Activated CD8-positive, alpha-beta memory T cell treated with anti-CD3 and anti-CD28 coated beads for 48 hours (primary cell): Measurements from ENCODE around the gene PCSK6.
"Not testable (repeated sequence)": the region's sequence is repeated elsewhere in the genome, so short reads cannot be mapped to it uniquely, and the experiment has no call there.

Source experiments
- DNase-seq, 3 experiments: peaks; one replicate each; pipeline ENCODE4 v3.0.0-alpha.2; 2020; ENCODE audit warnings: low read depth in 2 of 3, low spot score in 2 of 3

PCSK6 gene

GRCh38 chr15:101380146-101380545 lies 109.4 kb downstream of the PCSK6 start:
- no peak for DNase-seq

DNA sequence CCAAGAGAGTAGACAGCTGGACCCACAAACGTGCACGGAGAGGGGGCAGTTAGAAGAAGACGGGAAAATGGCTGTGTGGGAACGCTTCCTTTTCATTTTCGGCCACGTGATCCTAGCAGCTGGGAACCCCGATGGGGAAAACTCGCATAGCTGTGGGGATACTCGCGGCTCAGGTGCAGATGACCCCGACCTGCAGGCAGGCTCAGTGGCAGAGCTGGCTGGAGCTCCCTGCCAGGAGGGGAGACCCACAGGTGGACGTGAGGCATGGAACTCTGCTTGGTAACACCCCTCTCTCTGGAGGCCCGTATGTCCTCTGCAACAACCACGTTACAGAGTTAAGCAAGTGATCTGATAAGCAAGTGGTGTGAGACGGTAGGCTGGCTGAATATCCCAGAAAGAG lies 109.9 kb downstream of the PCSK6 start:
- DNase-seq = no peak

DNA sequence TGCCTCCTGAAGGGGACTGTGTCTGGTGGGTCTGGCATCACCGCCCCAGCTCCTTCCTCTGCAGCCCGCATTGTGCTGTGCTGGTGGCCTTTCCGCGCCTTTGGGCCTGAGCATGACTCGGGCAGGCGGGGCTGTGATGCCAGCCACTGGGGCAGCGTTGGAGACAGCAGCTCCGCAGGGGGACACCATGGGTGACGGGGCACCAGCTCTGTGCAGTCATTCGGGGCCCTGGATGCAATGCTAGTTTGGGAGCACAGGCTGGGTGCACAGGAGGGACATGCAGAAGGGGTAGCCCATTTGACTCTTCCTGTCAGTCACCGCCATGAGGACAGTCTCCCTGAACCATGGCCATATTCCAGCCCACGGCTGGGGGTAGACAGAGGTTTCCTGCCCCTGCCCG lies 110.6 kb downstream of the PCSK6 start:
- DNase-seq = no peak

- no peak for DNase-seq
These were observed 111.2 kb downstream of the PCSK6 start for GRCh38 chr15:101378171-101378755.

DNA sequence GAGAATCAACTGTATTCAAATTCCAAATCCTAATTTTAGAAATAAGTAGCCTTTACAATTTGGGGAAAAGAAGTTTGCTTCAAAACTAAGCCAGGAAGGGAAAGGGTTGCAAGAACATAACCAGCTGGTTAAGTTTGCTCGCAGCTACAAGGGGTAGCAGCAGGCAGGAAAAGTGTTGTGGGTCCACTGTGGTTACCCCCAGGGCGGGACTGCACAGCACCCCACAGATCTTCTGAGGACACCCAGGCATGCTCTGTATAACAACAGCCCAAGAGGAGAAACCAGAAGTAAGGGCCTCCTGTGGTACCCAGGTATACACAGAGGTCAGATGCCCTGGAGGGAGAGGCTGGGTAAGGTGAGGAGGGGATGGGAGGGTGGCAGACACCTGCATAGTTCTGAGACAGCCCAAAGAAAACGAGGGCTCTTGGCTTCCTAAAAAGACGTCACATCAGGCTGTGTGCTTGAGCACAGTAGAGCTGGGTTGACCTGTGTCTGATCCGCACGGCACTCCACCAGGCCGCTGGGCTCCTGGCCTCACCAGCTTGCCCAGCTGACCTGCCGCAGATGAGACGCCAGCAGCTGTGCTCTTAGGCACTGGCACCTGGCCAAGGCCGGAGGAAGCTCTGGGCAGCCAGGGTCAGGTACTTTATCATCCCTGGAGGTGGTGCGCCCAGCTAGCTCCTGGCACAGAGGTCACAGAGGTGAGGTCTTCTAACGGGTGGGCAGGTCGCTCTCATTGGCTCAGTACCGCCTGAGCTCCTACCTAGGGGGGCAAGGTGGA lies 112.7 kb downstream of the PCSK6 start:
- DNase-seq = no peak

DNA sequence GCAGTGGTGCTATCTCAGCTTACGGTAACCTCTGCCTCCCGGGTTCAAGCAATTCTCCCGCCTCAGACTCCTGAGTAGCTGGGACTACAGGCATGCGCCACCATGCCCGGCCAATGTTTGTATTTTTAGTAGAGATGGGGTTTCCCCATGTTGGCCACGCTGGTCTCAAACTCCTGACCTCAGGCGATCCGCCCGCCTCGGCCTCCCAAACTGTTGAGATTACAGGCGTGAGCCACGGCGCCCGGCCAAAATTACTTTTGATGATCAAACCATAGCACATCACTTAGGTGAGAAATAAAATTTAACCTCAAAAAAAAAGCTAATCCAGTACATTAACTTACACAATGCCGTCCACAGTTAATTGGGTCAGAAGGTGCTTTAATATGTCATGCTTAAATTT lies 114.5 kb downstream of the PCSK6 start:
- DNase-seq = not testable (repeated sequence)

- no peak for DNase-seq
These were observed 115.2 kb downstream of the PCSK6 start for GRCh38 chr15:101374326-101374725.

DNA sequence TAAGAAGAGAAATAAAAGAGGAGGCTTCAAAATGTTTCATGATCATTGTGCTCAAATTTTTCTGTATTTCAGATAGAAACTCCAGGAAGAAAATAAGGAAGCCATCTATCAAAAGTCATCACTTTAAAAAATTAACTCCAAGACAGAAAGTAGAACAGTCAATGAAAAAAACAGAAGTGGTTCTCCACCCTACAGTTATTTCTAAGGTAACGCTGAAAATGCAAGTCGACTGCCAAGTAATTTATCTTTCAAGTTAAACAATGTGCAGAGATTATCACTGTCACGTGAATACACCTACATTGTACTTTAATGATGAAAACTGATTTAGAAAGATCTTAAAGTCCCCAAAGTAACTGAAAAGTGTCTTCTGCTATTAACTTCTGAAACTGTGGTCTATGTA lies 115.9 kb downstream of the PCSK6 start:
- DNase-seq = no peak

DNA sequence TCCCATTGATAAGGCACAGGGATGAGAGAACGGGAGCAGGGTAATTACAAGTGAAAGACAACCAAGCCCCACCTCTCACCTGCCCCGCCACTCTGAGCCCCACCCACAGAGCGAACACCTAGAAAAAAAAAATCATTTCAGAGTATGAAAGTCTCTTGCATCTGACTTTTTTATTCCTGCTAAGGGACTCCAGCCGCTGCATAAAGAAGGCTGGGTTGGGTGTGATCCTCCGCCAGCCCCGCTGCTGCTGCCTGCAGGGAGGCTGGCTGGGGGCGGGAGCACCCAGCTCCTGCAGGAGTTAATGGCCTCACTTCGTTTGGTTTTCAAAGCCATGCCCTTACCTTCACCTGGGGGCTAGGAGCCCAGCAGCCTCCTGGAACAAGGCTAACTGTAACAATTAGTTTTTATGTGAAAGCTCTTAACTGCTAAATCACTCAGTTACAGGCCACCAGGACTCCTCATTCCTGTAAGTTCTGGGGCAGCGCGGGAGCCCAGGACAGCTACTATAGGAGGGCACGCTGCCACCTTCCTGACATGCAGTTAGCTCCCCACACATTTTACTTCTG lies 116.5 kb downstream of the PCSK6 start:
- no peak for DNase-seq

GRCh38 chr15:101372149-101372577 lies 117.3 kb downstream of the PCSK6 start:
- DNase-seq = no peak

DNA sequence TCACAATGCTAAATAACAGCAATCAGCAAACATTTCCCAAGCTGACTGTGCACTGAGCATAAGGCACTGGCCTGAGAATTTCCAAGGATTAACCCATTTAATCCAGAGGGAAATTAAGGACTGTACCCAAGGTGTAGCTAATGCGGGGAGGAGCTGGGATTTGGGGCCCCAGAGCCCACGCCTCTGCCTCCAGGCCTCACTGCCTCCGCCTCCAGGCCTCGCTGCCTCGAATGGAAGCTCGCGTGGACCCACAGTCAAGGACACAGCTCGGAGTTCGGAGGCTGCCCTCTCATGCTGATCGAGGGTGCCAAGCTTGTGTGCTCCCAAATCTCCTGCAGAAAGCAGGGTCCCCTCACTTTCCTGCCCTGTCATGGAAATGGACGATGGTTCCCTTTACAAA lies 118.0 kb downstream of the PCSK6 start:
- DNase-seq = no peak

DNA sequence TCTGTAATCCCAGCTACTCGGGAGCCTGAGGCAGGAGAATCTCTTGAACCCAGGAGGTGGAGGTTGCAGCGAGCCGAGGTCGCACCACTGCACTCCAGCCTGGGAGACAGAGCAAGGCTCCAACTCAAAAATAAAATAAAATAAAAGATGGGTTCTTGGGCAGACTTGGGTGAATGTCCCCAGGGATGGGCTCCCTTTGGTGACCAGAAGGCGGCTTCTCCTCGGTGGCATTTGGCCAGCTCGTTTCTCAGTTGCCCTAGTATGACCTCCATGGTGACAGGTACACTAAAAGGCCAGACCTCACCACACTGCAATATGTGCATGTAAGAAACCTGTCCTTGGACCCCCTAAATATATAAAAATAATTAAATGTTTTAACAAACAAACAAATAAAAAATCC lies 118.4 kb downstream of the PCSK6 start:
- DNase-seq = no peak

DNA sequence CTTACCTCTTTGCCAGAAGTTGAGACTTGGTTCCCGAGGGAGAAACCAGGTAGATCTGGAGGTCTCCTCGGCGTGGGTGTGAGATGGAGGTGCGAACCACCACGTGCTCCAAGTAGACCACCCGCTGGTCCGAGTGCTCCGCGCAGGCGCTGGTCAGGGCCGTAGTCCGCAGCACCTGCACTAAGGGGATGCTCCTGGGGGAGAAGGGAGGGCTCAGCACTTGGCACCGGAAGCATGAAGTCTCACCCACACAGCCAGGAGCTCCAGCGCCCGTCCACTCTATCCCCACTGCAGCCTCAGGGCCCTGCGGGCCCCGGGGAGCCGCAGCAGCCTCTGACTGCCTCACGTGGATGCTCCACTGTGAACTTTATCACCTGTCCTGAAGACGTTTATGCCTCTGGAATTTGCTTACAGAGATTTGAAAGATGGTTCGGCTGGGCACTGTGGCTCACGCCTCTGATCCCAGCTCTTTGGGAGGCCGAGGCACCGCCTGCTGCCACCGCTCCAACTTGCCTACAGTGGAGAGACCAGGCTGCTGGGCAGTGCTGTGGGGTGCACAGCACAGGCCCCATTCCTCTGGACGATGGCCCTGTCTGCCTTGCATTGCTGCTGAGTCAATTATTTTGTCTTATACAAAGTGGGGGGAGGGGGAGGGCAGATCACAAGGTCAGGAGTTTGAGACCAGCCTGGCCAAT lies 119.0 kb downstream of the PCSK6 start:
- DNase-seq = no peak

DNA sequence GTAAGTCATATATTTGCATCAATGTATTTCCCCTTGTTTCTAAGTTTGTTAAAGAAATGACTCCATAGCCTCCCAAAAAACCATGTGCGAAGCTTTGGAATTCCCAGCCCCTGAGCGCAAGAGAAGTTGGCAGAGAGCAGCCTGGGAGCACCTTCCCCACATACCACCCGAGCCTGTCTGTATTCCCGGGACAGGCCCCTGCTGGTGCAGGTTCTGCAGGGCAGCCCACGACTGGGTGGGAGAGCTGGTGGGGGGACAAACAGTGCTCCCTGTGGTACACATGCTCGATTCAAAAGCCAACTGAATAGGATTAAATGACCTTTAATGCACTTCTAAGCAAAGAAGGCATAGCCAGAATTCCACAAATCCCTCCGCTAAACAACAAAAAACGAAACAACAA lies 119.8 kb downstream of the PCSK6 start:
- DNase-seq = no peak

DNA sequence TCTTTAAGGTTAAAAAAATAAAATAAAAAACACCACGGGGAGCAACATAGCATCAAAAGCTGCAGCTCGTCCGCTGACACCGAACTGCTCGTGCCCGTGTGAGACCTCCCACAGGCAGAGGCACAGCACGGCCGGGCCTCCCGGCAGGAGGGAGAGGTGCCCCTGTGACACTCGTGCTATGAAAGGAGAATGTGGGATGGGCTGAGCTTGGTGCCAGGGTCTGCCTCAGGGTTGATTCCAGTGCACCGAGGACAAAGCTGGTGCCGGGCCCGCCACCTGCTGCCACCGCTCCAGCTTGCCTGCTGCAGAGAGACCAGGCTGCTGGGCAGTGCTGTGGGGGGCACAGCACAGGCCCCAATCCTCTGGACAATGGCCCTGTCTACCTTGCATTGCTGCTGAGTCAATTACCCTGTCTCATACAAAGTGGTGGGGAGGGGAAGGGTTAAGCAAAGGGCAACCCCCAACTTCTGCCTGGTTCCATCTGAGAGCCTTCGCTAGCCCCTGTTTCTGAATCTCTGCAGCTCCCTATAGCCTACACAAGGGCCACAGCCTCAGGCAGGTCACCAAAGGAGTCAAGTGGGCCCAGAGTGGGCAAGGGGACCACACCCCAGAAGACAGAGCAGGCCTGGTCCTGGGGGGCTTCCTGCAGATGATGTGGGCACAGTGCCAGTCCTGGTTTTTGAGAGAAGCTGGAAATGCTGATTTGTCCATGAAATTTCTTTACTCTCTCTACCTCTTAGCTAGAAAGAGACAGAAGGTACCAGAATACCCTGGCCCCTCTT lies 120.5 kb downstream of the PCSK6 start:
- no peak for DNase-seq

- DNase-seq = no peak
These were observed 121.3 kb downstream of the PCSK6 start for GRCh38 chr15:101368086-101368780.

DNA sequence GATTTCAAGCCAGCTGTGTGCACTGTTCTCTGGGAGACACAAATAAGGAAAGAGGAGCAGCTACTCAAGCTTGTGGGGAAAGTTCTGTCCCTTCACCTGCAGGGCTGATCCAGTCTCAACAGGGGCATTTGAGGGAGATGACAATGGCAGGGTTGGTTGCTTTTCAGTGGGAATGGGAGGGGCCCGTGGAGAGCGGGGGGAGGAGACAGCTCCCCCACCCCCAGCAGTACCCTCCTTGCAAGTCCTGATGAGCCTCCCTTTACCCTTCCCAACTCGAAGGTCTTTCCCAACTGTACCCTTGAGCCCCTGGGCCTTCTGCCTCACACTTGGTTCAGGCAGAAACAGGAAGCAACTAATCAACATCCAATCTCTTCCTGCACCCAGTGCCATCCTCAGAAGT lies 122.7 kb downstream of the PCSK6 start:
- DNase-seq = no peak

GRCh38 chr15:101362986-101363566 lies 126.4 kb downstream of the PCSK6 start:
- no peak for DNase-seq

- no peak for DNase-seq
These were observed 127.1 kb downstream of the PCSK6 start for GRCh38 chr15:101362359-101362758.

DNA sequence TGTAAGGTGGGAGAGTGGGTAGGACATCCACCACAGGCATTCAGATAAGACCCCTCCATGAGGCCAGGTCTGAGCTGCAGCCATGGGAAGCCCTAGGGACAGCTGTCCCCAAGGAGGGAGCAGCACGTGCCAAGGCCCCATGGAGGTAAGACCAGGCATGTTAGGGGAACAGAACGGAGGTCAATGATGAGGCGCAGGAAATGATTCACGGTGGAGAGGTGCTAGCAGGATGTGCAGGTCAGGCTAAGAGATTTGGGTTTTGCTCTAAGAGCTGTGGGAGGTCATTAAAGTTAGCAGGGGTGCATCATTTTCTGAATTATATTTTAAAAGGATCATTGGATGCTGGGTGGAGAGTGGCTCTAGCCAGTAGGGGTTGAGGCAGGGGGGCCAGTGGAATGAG lies 128.1 kb downstream of the PCSK6 start:
- DNase-seq = no peak
